ENCODE measurements around the gene AP1S1.

DNA sequence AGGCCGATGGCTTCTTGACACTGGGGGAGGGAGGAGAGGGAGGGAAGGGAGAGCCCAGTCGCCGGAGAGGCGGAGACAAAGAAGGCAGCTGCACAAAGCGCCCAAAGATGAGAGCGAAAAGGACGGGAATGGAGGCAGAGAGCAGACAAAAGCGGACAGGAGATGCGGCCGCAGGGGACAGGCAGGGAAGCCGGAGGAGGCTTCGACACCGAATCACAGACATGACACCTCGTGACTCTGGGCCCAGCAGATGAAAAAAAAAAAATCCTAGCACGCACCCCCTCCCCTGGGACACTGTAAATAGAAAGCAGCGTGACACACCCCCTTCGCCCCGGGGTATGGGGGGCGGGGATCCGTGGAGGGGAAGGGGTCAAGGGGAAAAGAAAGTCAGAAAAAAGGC lies 24.8 kb downstream of the AP1S1 start:
- TF ChIP-seq POLR2A (IDR thresholded peaks at IDR 0.05; ENCODE audit: low read depth, low read length) (no peak), CTCF (IDR thresholded peaks at IDR 0.05; ENCODE audit: extremely low read depth in 1 of 2, insufficient read depth in 1 of 2, low read depth in 1 of 2, low read length in 2 of 2) (no peak)

All from endothelial cell of umbilical vein (primary cell).